HepG2 (cell line): Measurements from ENCODE around the gene TRMT1L. TPM values are rescaled to one million over a fixed set of nuclear protein-coding genes. Genes with fewer than 3 reads are reported as not detected.

Source experiments
- ATAC-seq: fragments of 200-7000 bp; cut with Tn5 transposase; 3 replicates; pipeline ENCODE4 v1.9.1; 2020; ENCODE audit warnings: mild to moderate bottlenecking, moderate library complexity
- BruUV-seq: library from RNA; stranded (reverse); fragments of 400-500 nt; replicated peaks from 2 replicates; lab custom pipeline; 2021; lab: Mats Ljungman, UMichigan
- CTCF ChIA-PET: fragments of 300-600 bp; formaldehyde crosslinking; extraction: SDS; loops from one replicate; lab custom pipeline; 2021; ENCODE audit warnings: low total read pairs, inconsistent platforms, low intra/inter-chr PET ratio; lab: Yijun Ruan, JAX
- POLR2A ChIA-PET: fragments of 350-600 bp; sonication (Branson Sonifier 250); formaldehyde crosslinking; loops from one replicate; lab custom pipeline; 2020; ENCODE audit warnings: antibody characterized with exemption, inconsistent platforms; lab: Yijun Ruan, JAX
- DNase-seq: peaks from one replicate; pipeline ENCODE4 v3.0.0-alpha.2; 2015; ENCODE audit warnings: low spot score
- FAIRE-seq: peaks from 3 replicates; lab custom pipeline; 2011; peaks lifted over from hg19 to GRCh38; lab: Jason Lieb, UNC
- H2AFZ ChIP-seq: one replicate; pipeline ENCODE4 v1.6.1; 2011; ENCODE audit warnings: low read length, inconsistent platforms
- H3K27ac ChIP-seq: fragments of 300-600 bp; 3 replicates; pipeline ENCODE4 v1.8.0; 2011; ENCODE audit warnings: mixed run types, mild to moderate bottlenecking, mixed read lengths, low read length, inconsistent platforms; ENCODE audit not compliant: insufficient read depth; ENCODE audit errors: extremely low read length
- H3K27me3 ChIP-seq, 2 experiments: fragments of 200-600 bp in 1 of 2; 2 replicates in 1 of 2; 3 replicates in 1 of 2; pipeline versions ENCODE4 v1.6.0 to v1.8.0; 2011; ENCODE audit warnings: low read length in 2 of 2, mild to moderate bottlenecking in 2 of 2, moderate library complexity in 2 of 2, inconsistent platforms in 1 of 2; ENCODE audit not compliant: insufficient read depth in 2 of 2, control insufficient read depth in 1 of 2
- H3K36me3 ChIP-seq, 2 experiments: fragments of 200-600 bp in 1 of 2; replicated peaks in 1 of 2; 2 replicates in 1 of 2; 3 replicates in 1 of 2; pipeline versions ENCODE4 v1.5.1 to v1.8.0; 2011; ENCODE audit warnings: low read length in 2 of 2, inconsistent platforms in 1 of 2; ENCODE audit not compliant: insufficient read depth in 2 of 2, control insufficient read depth in 1 of 2
- H3K4me1 ChIP-seq: 2 replicates; pipeline ENCODE4 v1.5.1; 2012; ENCODE audit warnings: low read length, inconsistent platforms; ENCODE audit not compliant: insufficient read depth
- H3K4me2 ChIP-seq: 2 replicates; pipeline ENCODE4 v1.6.0; 2011; ENCODE audit warnings: low read depth, low read length, inconsistent platforms
- H3K4me3 ChIP-seq, 3 experiments: fragments of 200-600 bp in 1 of 3; sonication (generic), shearing (Covaris generic) in 1 of 3; replicated peaks in 1 of 3; 2 replicates each; pipeline ENCODE4 v1.5.1; 2011 to 2016; ENCODE audit warnings: low read length in 3 of 3, inconsistent platforms in 2 of 3, low read depth in 2 of 3, mild to moderate bottlenecking in 2 of 3, control low read depth in 1 of 3, mixed read lengths in 1 of 3; ENCODE audit not compliant: insufficient read depth in 1 of 3
- H3K79me2 ChIP-seq: one replicate; pipeline ENCODE4 v1.6.1; 2011; ENCODE audit warnings: low read length, inconsistent platforms; ENCODE audit not compliant: insufficient read depth
- H3K9ac ChIP-seq: 2 replicates; pipeline ENCODE4 v1.6.0; 2011; ENCODE audit warnings: mild to moderate bottlenecking, low read depth, low read length, inconsistent platforms; ENCODE audit not compliant: insufficient read depth
- H3K9me3 ChIP-seq: 2 replicates; pipeline ENCODE4 v1.5.1; 2012; ENCODE audit warnings: mild to moderate bottlenecking, low read length
- H4K20me1 ChIP-seq: 2 replicates; pipeline ENCODE4 v1.6.0; 2011; ENCODE audit warnings: inconsistent platforms, mild to moderate bottlenecking, low read length, moderate library complexity; ENCODE audit not compliant: insufficient read depth
- AGO1 ChIP-seq: fragments of 200-400 bp; formaldehyde crosslinking; IDR thresholded peaks from 2 replicates; pipeline ENCODE4 v1.6.1; 2017; ENCODE audit warnings: mild to moderate bottlenecking, low read depth, low read length, moderate library complexity; ENCODE audit not compliant: poor library complexity, severe bottlenecking
- DNMT1 ChIP-seq: sonication (generic); formaldehyde crosslinking; IDR thresholded peaks from 2 replicates; pipeline ENCODE4 v1.5.1; 2020; ENCODE audit warnings: mild to moderate bottlenecking, missing genetic modification reagents
- ELF4 ChIP-seq: sonication (generic); formaldehyde crosslinking; IDR thresholded peaks from 2 replicates; pipeline ENCODE4 v1.5.0; 2020; ENCODE audit warnings: missing genetic modification reagents, mild to moderate bottlenecking, moderate library complexity, borderline replicate concordance
- HDAC2 ChIP-seq: sonication (generic); formaldehyde crosslinking; IDR thresholded peaks from 2 replicates; pipeline ENCODE4 v1.4.0; 2020; ENCODE audit warnings: missing genetic modification reagents
- HMGXB4 ChIP-seq, 2 experiments: sonication (generic) in 1 of 2; formaldehyde crosslinking in 1 of 2; IDR thresholded peaks; 2 replicates each; pipeline versions ENCODE4 v1.4.0 to v1.6.1; 2018 to 2020; ENCODE audit warnings: missing genetic modification reagents in 2 of 2, borderline replicate concordance in 1 of 2, low read depth in 1 of 2, mild to moderate bottlenecking in 1 of 2, missing biosample characterization in 1 of 2
- KLF13 ChIP-seq: sonication (generic); formaldehyde crosslinking; IDR thresholded peaks from 2 replicates; pipeline ENCODE4 v1.4.0; 2020; ENCODE audit warnings: mild to moderate bottlenecking, missing genetic modification reagents
- MAFF ChIP-seq: IDR thresholded peaks from 2 replicates; pipeline ENCODE4 v1.6.1; 2011; ENCODE audit warnings: low read depth, low read length, improper control_type of control experiment
- MAFK ChIP-seq, 2 experiments: IDR thresholded peaks in 1 of 2; conservative IDR thresholded peaks in 1 of 2; 2 replicates each; pipeline ENCODE4 v1.6.1; 2011; ENCODE audit warnings: improper control_type of control experiment in 2 of 2, low read length in 2 of 2
- MTA1 ChIP-seq: sonication (generic); formaldehyde crosslinking; IDR thresholded peaks from 2 replicates; pipeline ENCODE4 v1.4.0; 2020; ENCODE audit warnings: missing genetic modification reagents, mild to moderate bottlenecking, borderline replicate concordance
- MZF1 ChIP-seq: sonication (generic); formaldehyde crosslinking; IDR thresholded peaks from 2 replicates; pipeline ENCODE4 v1.8.1; 2023; ENCODE audit warnings: mild to moderate bottlenecking, missing genetic modification reagents, borderline replicate concordance
- REXO4 ChIP-seq: sonication (generic); formaldehyde crosslinking; IDR thresholded peaks from 2 replicates; pipeline ENCODE4 v1.8.0; 2022; ENCODE audit warnings: missing genetic modification reagents, mild to moderate bottlenecking, borderline replicate concordance
- SSRP1 ChIP-seq: IDR thresholded peaks from 2 replicates; pipeline ENCODE4 v1.6.1; 2016; ENCODE audit warnings: control low read depth
- XRCC5 ChIP-seq: fragments of 200-400 bp; formaldehyde crosslinking; optimal IDR thresholded peaks from 2 replicates; pipeline ENCODE3; 2017; ENCODE audit warnings: mild to moderate bottlenecking, low read length
- ZBTB20 ChIP-seq: sonication (generic); formaldehyde crosslinking; IDR thresholded peaks from 2 replicates; pipeline ENCODE4 v1.8.1; 2023; ENCODE audit warnings: missing genetic modification reagents, low read depth, mild to moderate bottlenecking, borderline replicate concordance
- ZNF362 ChIP-seq: sonication (generic); formaldehyde crosslinking; IDR thresholded peaks from 2 replicates; pipeline ENCODE4 v1.4.0; 2020; ENCODE audit warnings: missing genetic modification reagents, mild to moderate bottlenecking, borderline replicate concordance
- ZNF383 ChIP-seq: sonication (generic); formaldehyde crosslinking; IDR thresholded peaks from 2 replicates; pipeline ENCODE4 v1.4.0; 2020; ENCODE audit warnings: missing genetic modification reagents, mild to moderate bottlenecking, borderline replicate concordance
- ZNF703 ChIP-seq: sonication (generic); formaldehyde crosslinking; IDR thresholded peaks from 2 replicates; pipeline ENCODE4 v1.5.1; 2020; ENCODE audit warnings: missing genetic modification reagents, mild to moderate bottlenecking, moderate library complexity, borderline replicate concordance
- ZNF891 ChIP-seq: sonication (generic); formaldehyde crosslinking; IDR thresholded peaks from 2 replicates; pipeline ENCODE4 v1.5.0; 2020; ENCODE audit warnings: mild to moderate bottlenecking, missing genetic modification reagents
- WGBS: methylation state at CpG from one replicate; pipeline ENCODE4 v1.1.6; 2017; ENCODE audit warnings: low lambda C conversion rate; 5-methylcytosine and 5-hydroxymethylcytosine counted together
- in situ Hi-C: cut with HindIII; loops from 2 replicates; pipeline ENCODE4 v1.10.0; 2017; ENCODE audit warnings: low pct_unique_long_range_greater_than_20kb; ENCODE audit not compliant: extremely low pct_ligation_motif_present
- intact Hi-C: fragments of 100-400 bp; cut with micrococcal nuclease; formaldehyde crosslinking; loops from one replicate; pipeline ENCODE4 v1.10.0; 2022; ENCODE audit not compliant: unreplicated experiment
- polyA plus RNA-seq, 8 experiments: library from polyadenylated mRNA; depleted of rRNA in 3 of 8; stranded (reverse) in 7 of 8; unstranded in 1 of 8; fragments of >200 nt; fragmentation: Illumina TruSeq in 4 of 8; extraction: Trizol in 4 of 8; gene quantifications; 2 replicates each; pipeline versions ENCODE4 v1.2.1 to v1.2.3, GENCODE V29; 2011 to 2016; ENCODE audit warnings: low read depth in 4 of 8, missing spikeins in 1 of 8, mixed read lengths in 1 of 8; ENCODE audit not compliant: insufficient read depth in 1 of 8
- total RNA-seq, 5 experiments: library from RNA; depleted of rRNA; stranded (reverse); fragments of >200 nt; fragmentation: Illumina TruSeq; extraction: Trizol; gene quantifications; 2 replicates each; pipeline ENCODE4 v1.2.3, GENCODE V29; 2016; ENCODE audit warnings: low read depth in 1 of 5

TRMT1L gene
- total and polyA plus RNA-seq, 2 of the 13 experiments (the other 11 are each of a cell fraction or from before 2014, with no cell fraction given): 17.9 to 19.2 TPM

GRCh38 chr1:185151215-185151614 is 5.5 kb downstream of the TRMT1L start:
- peaks cover 3 to 5% of the 10 kb centered on the region in 2 experiments; a peak in 3 of 5 replicates for H3K36me3 ChIP-seq
- FAIRE-seq: no peak
- intact Hi-C loops (no loop called here), in situ Hi-C loops (no loop called here)
- 97% methylated on average over 5 of the region's 5 CpGs for WGBS
- peaks cover 17% of the 10 kb centered on the region for H3K4me1 ChIP-seq
- BruUV-seq: no TSS peak
- no peak overlapping the region for H3K4me3 ChIP-seq
- H3K27ac ChIP-seq: no peak overlapping the region
- peaks cover 14% of the 10 kb centered on the region for H3K79me2 ChIP-seq
- DNase-seq: no peak
- POLR2A ChIA-PET: no interaction called here
- no peak overlapping the region for H3K9ac ChIP-seq
- no peaks in the 10 kb centered on the region; a peak in 1 of 5 replicates for H3K27me3 ChIP-seq
- CTCF ChIA-PET: no interaction called here
- H2AFZ ChIP-seq: no peak overlapping the region
- H3K9me3 ChIP-seq: no peaks in the 10 kb centered on the region
- no peak for ATAC-seq
- H3K4me2 ChIP-seq: no peak overlapping the region
- H4K20me1 ChIP-seq: no peaks in the 10 kb centered on the region
- no peak for TF ChIP-seq ZNF383 (CRISPR knock-in tag)
- no peak for TF ChIP-seq XRCC5
- TF ChIP-seq SSRP1 (CRISPR knock-in tag): no peak
- TF ChIP-seq ZNF703 (CRISPR knock-in tag): no peak
- no peak for TF ChIP-seq HDAC2 (CRISPR knock-in tag)
- TF ChIP-seq ZBTB20: no peak
- TF ChIP-seq MAFK (conservative IDR thresholded peaks at IDR 0.05 in 1 of 2, IDR thresholded peaks at IDR 0.05 in 1 of 2; ENCODE audit: low read length in 2 of 2): peak; percentile 49 to 72
- TF ChIP-seq MAFF: peak; percentile 20; the same call in 1 of the 2 replicates
- no peak for TF ChIP-seq MTA1
- no peak for TF ChIP-seq AGO1

GRCh38 chr1:185144233-185144632 is 12.5 kb downstream of the TRMT1L start:
- ATAC-seq: no peak
- no TSS peak for BruUV-seq
- TF ChIP-seq ZNF891 (CRISPR knock-in tag): no peak
- TF ChIP-seq ELF4 (CRISPR knock-in tag): no peak
- no peak for TF ChIP-seq DNMT1
- TF ChIP-seq REXO4 (CRISPR knock-in tag): no peak
- TF ChIP-seq ZNF362 (CRISPR knock-in tag): no peak
- no peak for TF ChIP-seq KLF13 (CRISPR knock-in tag)
- TF ChIP-seq HMGXB4 (CRISPR knock-in tag; IDR thresholded peaks at IDR 0.05; ENCODE audit: borderline replicate concordance in 1 of 2, low read depth in 1 of 2): no peak
- TF ChIP-seq MZF1 (CRISPR knock-in tag): no peak

More at GRCh38 chr1:185144233-185144632, 12.5 kb downstream of the TRMT1L start:
- FAIRE-seq: no peak
- DNase-seq: no peak
- ChIA-PET CTCF (no interaction called here), POLR2A (no interaction called here)
- H3K79me2 ChIP-seq: no peaks in the 10 kb centered on the region
- H3K4me2 ChIP-seq: no peak overlapping the region
- H3K4me3 ChIP-seq: no peak overlapping the region
- H3K4me1 ChIP-seq: no peaks in the 10 kb centered on the region
- no peak overlapping the region for H3K27ac ChIP-seq
- H4K20me1 ChIP-seq: no peaks in the 10 kb centered on the region
- peaks cover 0 to 33% of the 10 kb centered on the region in 2 experiments; a peak in 2 of 5 replicates for H3K36me3 ChIP-seq
- intact Hi-C loops: no loop called here
- H3K27me3 ChIP-seq: no peaks in the 10 kb centered on the region
- H3K9me3 ChIP-seq: no peaks in the 10 kb centered on the region
- in situ Hi-C loops: no loop called here
- no peak overlapping the region for H3K9ac ChIP-seq
- no peak overlapping the region for H2AFZ ChIP-seq
